ENCODE measurements around the gene BCL2L2.

BCL2L2 gene

DNA sequence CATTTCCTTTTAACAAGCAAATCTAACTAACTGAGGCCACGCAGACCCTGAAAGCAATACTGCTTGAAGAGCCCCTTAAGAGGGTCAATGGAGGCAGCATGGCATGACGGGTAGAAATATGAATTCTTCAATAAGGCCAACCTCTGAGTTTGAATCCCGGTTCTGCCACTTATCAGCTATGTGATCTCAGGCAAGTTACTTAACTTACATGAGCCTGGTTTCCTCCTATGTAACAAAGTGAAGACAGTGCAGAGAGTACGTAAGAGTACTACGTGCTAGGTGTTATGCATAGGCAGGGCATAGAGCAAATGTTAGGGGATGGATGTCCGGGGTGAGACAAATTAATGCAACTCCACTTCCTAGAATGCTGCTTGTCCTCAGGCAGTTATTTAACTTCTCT is 25.4 kb upstream of the BCL2L2 start:
- TF ChIP-seq, protein P1, sequence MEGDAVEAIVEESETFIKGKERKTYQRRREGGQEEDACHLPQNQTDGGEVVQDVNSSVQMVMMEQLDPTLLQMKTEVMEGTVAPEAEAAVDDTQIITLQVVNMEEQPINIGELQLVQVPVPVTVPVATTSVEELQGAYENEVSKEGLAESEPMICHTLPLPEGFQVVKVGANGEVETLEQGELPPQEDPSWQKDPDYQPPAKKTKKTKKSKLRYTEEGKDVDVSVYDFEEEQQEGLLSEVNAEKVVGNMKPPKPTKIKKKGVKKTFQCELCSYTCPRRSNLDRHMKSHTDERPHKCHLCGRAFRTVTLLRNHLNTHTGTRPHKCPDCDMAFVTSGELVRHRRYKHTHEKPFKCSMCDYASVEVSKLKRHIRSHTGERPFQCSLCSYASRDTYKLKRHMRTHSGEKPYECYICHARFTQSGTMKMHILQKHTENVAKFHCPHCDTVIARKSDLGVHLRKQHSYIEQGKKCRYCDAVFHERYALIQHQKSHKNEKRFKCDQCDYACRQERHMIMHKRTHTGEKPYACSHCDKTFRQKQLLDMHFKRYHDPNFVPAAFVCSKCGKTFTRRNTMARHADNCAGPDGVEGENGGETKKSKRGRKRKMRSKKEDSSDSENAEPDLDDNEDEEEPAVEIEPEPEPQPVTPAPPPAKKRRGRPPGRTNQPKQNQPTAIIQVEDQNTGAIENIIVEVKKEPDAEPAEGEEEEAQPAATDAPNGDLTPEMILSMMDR (IDR thresholded peaks at IDR 0.05; ENCODE audit: low read depth, low read length), result no peak
- H3K4me3 ChIP-seq (ENCODE audit: low read depth, low read length), result no peak overlapping the region

DNA sequence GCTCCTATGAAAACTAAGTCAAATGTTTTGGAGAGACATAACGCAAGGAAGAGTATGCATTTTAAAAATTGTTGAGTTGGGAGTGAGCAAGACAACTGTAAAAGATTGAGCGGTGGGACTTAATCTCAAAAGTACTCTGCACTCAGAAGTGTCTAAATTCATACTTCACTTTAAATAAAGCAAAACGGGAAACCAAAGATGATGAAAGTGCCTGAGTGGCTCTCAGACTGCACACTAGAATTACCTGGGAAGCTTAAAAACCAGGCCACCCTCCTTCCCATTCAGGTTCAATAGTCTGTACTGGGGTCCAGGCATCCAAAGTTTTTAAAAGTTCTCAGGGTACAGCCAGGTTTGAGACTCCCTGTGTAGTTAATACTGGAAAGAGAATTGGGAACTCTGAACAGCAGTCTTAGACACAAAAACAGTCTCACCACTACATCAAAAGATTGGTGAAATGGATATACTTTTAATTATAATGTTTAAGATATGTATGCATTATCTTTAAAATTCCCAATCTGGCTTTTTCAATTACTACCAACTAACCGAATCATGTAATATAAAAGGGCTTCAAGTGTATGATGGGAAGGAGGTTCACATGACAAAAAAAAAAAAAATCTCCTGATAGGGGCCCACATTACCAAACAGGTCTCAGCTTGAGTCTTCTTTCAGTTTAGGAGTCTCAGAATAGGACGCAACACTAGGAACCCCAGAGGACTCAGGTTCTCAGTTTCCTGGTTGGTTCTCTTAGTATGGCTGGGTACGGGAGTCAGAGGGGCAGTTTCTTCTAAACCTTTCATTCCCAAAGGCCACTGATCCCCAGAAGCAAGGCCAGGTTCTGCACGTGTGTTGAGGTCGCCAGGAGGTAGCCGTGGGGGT is 21.7 kb upstream of the BCL2L2 start:
- TF ChIP-seq, protein P1 (IDR thresholded peaks at IDR 0.05; ENCODE audit: low read depth, low read length), result no peak
- peak overlapping the region; percentile 93 for H3K4me3 ChIP-seq (ENCODE audit: low read depth, low read length)

DNA sequence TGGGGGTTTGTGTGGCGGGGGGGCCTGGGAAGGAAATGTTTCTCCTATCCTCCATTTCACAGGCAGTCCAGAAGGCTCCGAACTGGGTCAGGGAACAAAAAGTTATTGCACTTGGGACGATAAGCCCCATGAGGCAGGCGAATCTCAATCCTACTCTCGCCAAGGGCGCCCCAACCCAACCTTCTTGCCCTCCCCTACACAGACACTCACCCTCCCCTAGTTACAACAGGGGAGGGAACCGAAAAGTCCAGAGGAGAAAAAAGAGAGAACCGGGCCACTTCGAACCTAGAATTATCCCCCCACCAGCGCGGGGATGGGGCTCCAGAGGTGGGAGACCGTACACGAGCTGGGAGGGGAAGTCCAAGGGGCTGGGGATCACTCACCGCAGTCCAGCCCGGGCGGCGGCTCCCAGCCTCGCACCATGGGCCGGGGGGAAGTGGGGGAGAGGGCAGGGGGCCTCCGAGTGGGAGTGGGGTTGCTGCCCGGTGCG is 21.1 kb upstream of the BCL2L2 start:
- H3K4me3 ChIP-seq (ENCODE audit: low read depth, low read length), result peak overlapping the region; percentile 93
- TF ChIP-seq, protein P1 (IDR thresholded peaks at IDR 0.05; ENCODE audit: low read depth, low read length), result no peak

DNA sequence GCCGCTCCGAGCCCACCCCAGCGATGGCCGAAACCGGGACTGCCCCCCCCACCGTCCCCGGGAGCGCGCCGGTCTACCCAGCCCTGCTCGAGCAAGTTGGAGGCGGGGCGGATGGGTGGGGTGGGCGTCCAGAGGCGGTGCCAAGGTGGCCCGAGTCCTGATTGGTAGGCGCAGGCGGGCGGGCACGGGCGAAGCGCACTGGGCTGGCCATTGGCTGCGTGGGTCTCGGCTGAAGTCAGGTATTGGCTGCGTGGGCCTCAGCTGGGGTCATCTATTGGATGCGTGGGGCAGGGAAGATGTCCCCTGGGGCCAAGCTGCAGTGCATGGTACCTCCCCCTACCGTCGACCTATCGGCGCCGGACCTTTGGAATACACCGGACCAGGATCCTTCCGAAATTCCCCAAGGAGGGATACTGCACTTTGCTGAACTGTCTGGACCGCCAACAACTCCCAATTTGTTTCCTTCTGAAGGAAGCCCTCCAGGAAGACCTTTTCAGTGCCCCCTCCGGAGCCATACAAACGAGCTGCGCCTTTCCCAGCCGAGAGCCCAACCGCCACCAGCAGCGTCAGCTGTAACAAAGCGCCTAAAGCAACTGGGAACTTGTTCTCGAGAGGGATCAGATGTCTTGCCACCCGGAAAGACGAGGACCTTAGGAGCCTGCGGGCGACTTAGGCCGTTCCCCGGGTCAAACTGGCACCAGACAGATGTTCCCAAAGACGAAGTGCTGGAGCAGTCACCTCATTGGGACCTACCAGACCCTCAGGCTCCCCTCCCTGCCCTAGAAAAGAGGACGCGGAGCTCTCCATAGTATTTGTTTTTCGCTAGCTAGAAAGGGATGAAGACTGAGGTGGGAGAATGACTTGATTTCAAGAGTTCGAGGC is 20.4 kb upstream of the BCL2L2 start, which contains the start of gene HOMEZ:
Gene HOMEZ (minus strand): TSS at position 113 of the 882 bp plus-strand sequence. CDS start 180 bp downstream, outside the sequence.
- TF ChIP-seq, protein P1 (IDR thresholded peaks at IDR 0.05; ENCODE audit: low read depth, low read length), result no peak
- peak within 1 kb of the TSS; percentile 93 for H3K4me3 ChIP-seq (ENCODE audit: low read depth, low read length)

DNA sequence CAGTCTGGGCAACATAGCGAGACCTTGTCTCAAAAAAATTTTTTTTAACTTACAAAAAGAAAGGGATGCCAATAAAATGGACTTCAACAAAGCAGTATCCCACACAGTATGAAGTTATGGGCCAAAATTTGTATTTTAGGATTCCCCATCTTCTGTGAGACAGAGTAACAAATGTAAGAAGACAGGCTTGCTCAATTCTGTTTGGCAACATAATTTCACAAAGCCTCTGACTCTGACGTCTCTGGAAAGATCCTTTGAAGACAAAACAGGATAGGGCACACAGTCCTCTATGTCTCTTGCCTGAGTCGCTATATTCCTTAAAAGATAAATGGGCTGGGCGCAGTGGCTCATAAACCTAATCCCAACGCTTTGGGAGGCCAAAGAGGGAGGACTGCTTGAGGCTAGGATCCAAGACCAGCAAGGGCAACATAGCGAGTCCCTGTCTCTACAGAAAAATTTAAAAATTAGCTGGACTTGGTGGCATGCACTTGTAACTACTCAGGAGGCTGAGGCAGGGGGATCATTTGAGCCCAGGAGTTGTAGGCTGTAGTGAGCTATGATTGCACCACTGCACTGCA is 19.6 kb upstream of the BCL2L2 start:
- H3K4me3 ChIP-seq (ENCODE audit: low read depth, low read length), result peak overlapping the region; percentile 93
- TF ChIP-seq, protein P1 (IDR thresholded peaks at IDR 0.05; ENCODE audit: low read depth, low read length), result no peak

DNA sequence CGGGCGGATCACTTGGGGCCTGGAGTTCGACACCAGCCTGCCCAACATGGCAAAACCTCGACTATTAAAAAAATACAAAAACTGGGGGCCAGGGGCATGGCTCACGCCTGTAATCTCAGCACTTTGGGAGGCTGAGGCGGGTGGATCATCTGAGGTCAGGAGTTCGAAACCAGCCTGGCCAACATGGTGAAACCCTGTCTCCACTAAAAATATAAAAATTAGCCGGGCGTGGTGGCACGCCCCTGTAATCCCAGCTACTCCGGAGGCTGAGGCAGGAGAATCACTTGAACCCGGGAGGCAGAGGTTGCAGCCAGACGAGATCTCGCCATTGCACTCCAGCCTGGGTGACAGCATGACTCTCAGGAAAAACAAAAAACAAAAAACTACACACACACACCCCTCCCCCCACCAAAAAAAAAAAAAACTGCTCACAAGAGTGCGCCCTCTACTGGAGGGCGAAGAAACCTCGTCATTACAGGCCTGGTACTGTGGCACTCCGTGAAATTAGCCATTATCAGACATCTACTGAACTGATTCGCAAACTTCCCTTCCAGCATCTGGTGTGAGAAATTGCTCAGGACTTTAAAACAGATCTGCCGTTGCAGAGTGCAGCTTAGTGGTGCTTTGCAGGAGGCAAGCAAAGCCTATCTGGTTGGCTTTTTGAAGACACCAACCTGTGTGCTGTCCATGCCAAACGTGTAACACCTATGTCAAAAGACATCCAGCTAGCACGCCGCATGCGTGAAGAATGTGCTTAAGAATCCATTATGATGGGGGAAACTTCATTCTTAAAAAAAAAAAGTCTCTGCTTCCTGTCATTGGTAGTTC is 11.7 kb upstream of the BCL2L2 start:
- no peak overlapping the region for H3K4me3 ChIP-seq (ENCODE audit: low read depth, low read length)
- TF ChIP-seq, protein P1 (IDR thresholded peaks at IDR 0.05; ENCODE audit: low read depth, low read length), result peak; percentile 87
